ENCODE results near the gene RIPK1. TPM values are rescaled to one million over a fixed set of nuclear protein-coding genes. Genes with fewer than 3 reads are reported as not detected.
"Not testable (repeated sequence)": the region's sequence is repeated elsewhere in the genome, so short reads cannot be mapped to it uniquely, and the experiment has no call there.

The RIPK1 gene
- total RNA-seq, 5 donors from 2014 or later (not counting 1 experiment from before 2014, with no cell fraction given): 22.5 to 33.8 (median 31.7) TPM

DNA sequence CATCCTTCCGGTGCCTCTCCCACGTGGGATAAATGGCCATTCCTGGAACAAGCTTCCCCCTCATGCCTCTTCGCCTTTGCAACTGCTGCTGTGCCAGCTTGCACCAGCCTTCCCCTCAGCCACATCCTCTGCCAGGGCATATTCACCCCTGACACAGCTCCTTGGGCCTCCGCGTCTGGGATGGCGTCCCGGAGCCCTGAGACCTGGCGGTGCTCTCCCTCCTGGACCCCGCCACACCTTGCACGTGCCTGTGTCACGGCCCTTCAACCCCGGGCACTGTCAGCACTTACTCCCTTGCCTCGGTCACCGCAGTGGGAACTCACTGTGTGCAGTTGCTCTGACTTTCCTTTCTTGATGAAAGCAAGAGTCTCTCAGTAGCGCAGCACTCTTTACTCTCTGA lies 63.4 kb downstream of the RIPK1 start:
- Histone ChIP-seq H3K36me3 (ENCODE audit: control insufficient read depth in 2 of 2, extremely low read depth in 1 of 2, insufficient read depth in 1 of 2, low read length in 1 of 2) (peaks cover 5 to 6% of the 10 kb centered on the region in 2 donors), H3K27me3 (replicated peaks in 1 of 2; ENCODE audit: control insufficient read depth in 2 of 2, extremely low read depth in 1 of 2, insufficient read depth in 2 of 2, low read length in 1 of 2) (no peaks in the 10 kb centered on the region), H3K9me3 (no peaks in the 10 kb centered on the region), H3K27ac (ENCODE audit: low read length) (no peak overlapping the region), H3K4me3 (ENCODE audit: control insufficient read depth in 1 of 2, extremely low read depth in 1 of 2, low read length in 1 of 2) (no peak overlapping the region), H3K4me1 (ENCODE audit: control insufficient read depth in 1 of 2, extremely low read depth in 1 of 2, insufficient read depth in 2 of 2, low read length in 2 of 2) (peaks cover 0 to 2% of the 10 kb centered on the region in 2 experiments)
- POLR2A ChIA-PET: no interaction called here
- no peaks in the 10 kb centered on the region for H3K27me3 Mint-ChIP-seq
- H3K36me3 Mint-ChIP-seq: peaks cover 46% of the 10 kb centered on the region
- CTCF ChIA-PET: no interaction called here
- DNase-seq (no peak), ATAC-seq (replicated peaks in 1 of 4) (no peak)
- no peaks in the 10 kb centered on the region for H3K9me3 Mint-ChIP-seq
- H3K27ac Mint-ChIP-seq: no peak overlapping the region
- H3K4me3 Mint-ChIP-seq: no peak overlapping the region
- H3K4me1 Mint-ChIP-seq: no peaks in the 10 kb centered on the region
- WGBS (ENCODE audit: insufficient coverage): 93% methylated on average over 15 of the region's 15 CpGs

DNA sequence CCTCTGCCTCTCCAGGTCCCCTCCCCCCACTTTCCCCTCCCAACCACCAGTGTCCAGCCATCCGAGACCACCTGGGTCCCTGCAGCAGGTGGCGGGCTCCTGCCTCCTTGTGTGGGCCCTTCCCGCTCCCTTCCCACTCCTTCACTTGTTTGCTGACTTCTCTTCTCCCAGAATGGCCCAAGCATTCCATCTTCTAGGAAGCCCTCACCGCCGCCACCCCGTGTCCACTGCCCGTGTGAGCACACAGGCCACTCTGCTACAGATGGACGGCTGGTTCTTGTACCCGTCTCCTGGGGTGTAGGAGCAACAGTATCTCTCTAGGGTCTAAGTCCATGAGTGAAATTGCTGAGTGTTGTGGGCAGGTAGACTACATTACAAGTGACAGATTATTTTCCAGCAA lies 65.2 kb downstream of the RIPK1 start:
- Histone ChIP-seq H3K27me3 (replicated peaks in 1 of 2; ENCODE audit: control insufficient read depth in 2 of 2, extremely low read depth in 1 of 2, insufficient read depth in 2 of 2, low read length in 1 of 2) (no peaks in the 10 kb centered on the region), H3K4me3 (ENCODE audit: control insufficient read depth in 1 of 2, extremely low read depth in 1 of 2, low read length in 1 of 2) (no peak overlapping the region), H3K4me1 (ENCODE audit: control insufficient read depth in 1 of 2, extremely low read depth in 1 of 2, insufficient read depth in 2 of 2, low read length in 2 of 2) (no peaks in the 10 kb centered on the region), H3K27ac (ENCODE audit: low read length) (no peak overlapping the region), H3K9me3 (no peaks in the 10 kb centered on the region), H3K36me3 (ENCODE audit: control insufficient read depth in 2 of 2, extremely low read depth in 1 of 2, insufficient read depth in 1 of 2, low read length in 1 of 2) (peaks cover 5 to 20% of the 10 kb centered on the region in 2 donors)
- no peak for ATAC-seq (replicated peaks in 1 of 4)
- POLR2A ChIA-PET: no interaction called here
- WGBS (ENCODE audit: insufficient coverage): 100% methylated on average over 1 of the region's 9 CpGs
- DNase-seq: no peak
- Mint-ChIP-seq H3K36me3 (peaks cover 55% of the 10 kb centered on the region), H3K27me3 (no peaks in the 10 kb centered on the region), H3K9me3 (no peaks in the 10 kb centered on the region), H3K4me3 (no peak overlapping the region), H3K4me1 (no peaks in the 10 kb centered on the region), H3K27ac (no peak overlapping the region)
- CTCF ChIA-PET: no interaction called here

DNA sequence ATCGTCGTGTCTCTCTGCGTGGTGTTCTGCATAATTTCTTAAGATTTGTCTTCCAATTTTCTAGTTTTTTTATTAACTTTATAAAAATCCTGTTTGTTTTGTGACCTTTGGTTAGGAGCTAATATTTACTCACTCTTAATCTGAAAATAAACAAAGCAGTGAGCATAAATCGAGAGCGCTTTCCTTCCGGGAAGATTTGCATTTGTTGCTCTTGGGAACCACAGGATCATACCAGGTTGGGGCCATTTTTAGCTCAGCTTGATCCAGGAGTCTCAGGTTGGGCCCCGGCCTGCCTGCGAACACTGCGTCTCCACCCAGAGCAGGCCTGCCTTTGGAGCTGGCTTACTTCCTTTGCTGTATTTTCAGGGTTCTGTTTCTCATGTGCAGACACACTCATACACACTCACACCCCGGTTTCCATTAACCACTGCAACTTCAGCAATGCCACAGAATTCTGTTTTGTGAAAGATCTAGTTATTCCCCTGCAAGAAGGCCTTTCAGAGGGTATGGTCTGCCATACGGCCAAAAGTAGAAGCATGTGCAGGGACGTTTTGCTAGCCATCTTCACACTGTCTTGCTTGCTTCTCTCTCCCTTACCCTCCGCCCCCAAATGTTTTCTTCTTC lies 67.5 kb downstream of the RIPK1 start:
- H3K36me3 Mint-ChIP-seq: peaks cover 58% of the 10 kb centered on the region

DNA sequence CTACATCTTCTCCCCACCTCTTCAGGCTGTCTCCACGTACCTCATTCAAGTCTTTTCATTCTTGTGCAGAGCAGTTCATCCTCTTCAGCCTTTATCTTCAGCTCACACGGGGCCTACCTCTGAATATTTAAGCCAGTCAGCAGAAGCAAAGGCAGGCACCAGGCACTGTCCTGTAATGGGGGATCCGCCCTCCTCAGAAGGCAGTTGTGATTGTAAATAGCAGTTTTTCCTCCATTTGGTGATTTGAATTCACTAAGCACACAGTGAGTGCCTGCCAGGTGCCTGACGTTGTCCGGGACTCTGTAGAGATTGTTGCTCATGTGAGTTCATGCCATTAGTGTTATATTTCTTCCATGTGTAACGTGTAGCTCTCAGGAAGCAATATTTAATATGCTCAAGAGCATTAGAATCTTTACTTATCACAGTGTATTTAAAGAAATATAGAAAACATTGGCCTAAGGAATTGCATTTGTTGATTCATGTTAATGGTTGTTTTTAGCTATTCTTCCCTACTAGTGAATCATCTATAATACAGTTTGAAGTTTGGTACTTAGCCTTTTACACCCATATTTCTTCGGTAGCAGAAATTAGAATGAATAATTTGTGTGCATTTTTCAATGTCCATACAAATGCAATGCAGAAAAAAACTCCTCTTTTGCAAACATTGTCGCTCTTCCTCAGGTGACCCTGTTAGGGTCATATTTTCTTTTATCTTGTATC lies 68.2 kb downstream of the RIPK1 start:
- Mint-ChIP-seq H3K4me1 (peaks cover 0 to 6% (median 0%) of the 10 kb centered on the region in 3 donors), H3K27ac (no peak overlapping the region)
- POLR2A ChIA-PET: interaction anchor here in 1 of 2 donors (0.5 kb wide), 1 partner anchor 286 kb away, joined by 4 read pairs; no protein-coding TSS in a partner anchor

More for the DNA sequence above, 67.5 kb downstream of the RIPK1 start:
- Mint-ChIP-seq H3K27ac (no peak overlapping the region), H3K9me3 (no peaks in the 10 kb centered on the region), H3K4me1 (peaks cover 0 to 6% (median 0%) of the 10 kb centered on the region in 3 donors), H3K4me3 (no peak overlapping the region), H3K27me3 (no peaks in the 10 kb centered on the region)
- Histone ChIP-seq H3K36me3 (ENCODE audit: control insufficient read depth in 2 of 2, extremely low read depth in 1 of 2, insufficient read depth in 1 of 2, low read length in 1 of 2) (peaks cover 0 to 17% of the 10 kb centered on the region in 2 donors), H3K27me3 (replicated peaks in 1 of 2; ENCODE audit: control insufficient read depth in 2 of 2, extremely low read depth in 1 of 2, insufficient read depth in 2 of 2, low read length in 1 of 2) (no peaks in the 10 kb centered on the region), H3K4me3 (ENCODE audit: control insufficient read depth in 1 of 2, extremely low read depth in 1 of 2, low read length in 1 of 2) (no peak overlapping the region), H3K27ac (ENCODE audit: low read length) (no peak overlapping the region), H3K4me1 (ENCODE audit: control insufficient read depth in 1 of 2, extremely low read depth in 1 of 2, insufficient read depth in 2 of 2, low read length in 2 of 2) (no peaks in the 10 kb centered on the region), H3K9me3 (no peaks in the 10 kb centered on the region)
- ChIA-PET CTCF (interaction anchor here in 1 of 2 donors (0.8 kb wide), 1 partner anchor 16 kb away, joined by 4 read pairs; no protein-coding TSS in a partner anchor), POLR2A (no interaction called here)
- 93% methylated on average over 9 of the region's 13 CpGs for WGBS (ENCODE audit: insufficient coverage)
- DNase-seq (no peak), ATAC-seq (replicated peaks in 1 of 4) (no peak)

DNA sequence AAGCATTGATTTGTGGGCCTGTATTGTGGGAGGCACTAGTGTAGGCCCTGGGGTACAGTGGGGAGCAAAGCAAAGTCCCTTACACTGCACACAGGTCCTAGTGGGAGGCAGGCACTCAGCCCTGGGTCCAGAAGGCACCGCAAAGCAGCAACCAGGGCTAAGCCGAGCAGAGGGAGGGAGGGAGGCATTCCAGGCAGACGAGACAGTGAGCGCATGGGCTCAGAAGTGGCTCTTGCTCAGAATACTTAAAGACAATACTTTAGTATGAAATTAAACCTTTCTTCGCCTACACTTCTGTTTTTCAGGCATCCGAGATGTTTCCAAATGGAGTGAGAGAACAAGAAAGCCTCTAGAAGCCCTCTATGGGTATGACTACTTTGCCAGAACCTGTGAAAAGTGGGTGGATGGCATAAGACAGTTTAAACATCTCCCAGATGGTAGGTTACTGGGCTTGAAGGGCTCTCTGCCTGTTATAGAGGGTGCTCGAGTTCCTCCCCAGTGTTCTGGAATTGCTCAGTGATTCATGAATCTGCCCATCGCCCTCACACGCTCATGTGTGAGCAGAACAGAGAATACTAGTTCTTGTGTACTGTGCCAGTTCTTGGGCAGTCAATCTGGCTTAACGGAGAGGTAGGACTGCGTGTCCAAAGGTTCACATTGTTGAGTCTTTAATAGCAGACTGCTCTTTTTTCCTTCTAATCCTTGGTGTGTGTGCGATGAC lies 68.9 kb downstream of the RIPK1 start:
- no peaks in the 10 kb centered on the region for H3K9me3 ChIP-seq
- H3K9me3 Mint-ChIP-seq: no peaks in the 10 kb centered on the region
- H3K36me3 Mint-ChIP-seq: peaks cover 50% of the 10 kb centered on the region
- no peak overlapping the region for H3K4me3 Mint-ChIP-seq
- POLR2A ChIA-PET: interaction anchor here in 1 of 2 donors (0.5 kb wide), 1 partner anchor 287 kb away, joined by 4 read pairs; no protein-coding TSS in a partner anchor
- H3K27ac ChIP-seq (ENCODE audit: low read length): no peak overlapping the region
- 93% methylated on average over 6 of the region's 12 CpGs for WGBS (ENCODE audit: insufficient coverage)
- peaks cover 0 to 17% of the 10 kb centered on the region in 2 donors for H3K36me3 ChIP-seq (ENCODE audit: control insufficient read depth in 2 of 2, extremely low read depth in 1 of 2, insufficient read depth in 1 of 2, low read length in 1 of 2)
- no peaks in the 10 kb centered on the region for H3K4me1 ChIP-seq (ENCODE audit: control insufficient read depth in 1 of 2, extremely low read depth in 1 of 2, insufficient read depth in 2 of 2, low read length in 2 of 2)
- no peaks in the 10 kb centered on the region for H3K27me3 ChIP-seq (replicated peaks in 1 of 2; ENCODE audit: control insufficient read depth in 2 of 2, extremely low read depth in 1 of 2, insufficient read depth in 2 of 2, low read length in 1 of 2)
- DNase-seq (no peak), ATAC-seq (replicated peaks in 1 of 4) (no peak)
- H3K27ac Mint-ChIP-seq: no peak overlapping the region
- H3K27me3 Mint-ChIP-seq: no peaks in the 10 kb centered on the region
- CTCF ChIA-PET: no interaction called here
- H3K4me3 ChIP-seq (ENCODE audit: control insufficient read depth in 1 of 2, extremely low read depth in 1 of 2, low read length in 1 of 2): no peak overlapping the region
- peaks cover 0 to 6% (median 0%) of the 10 kb centered on the region in 3 donors for H3K4me1 Mint-ChIP-seq

More for the DNA sequence above, 68.2 kb downstream of the RIPK1 start:
- CTCF ChIA-PET: no interaction called here
- H3K27ac ChIP-seq (ENCODE audit: low read length): no peak overlapping the region
- H3K4me1 ChIP-seq (ENCODE audit: control insufficient read depth in 1 of 2, extremely low read depth in 1 of 2, insufficient read depth in 2 of 2, low read length in 2 of 2): no peaks in the 10 kb centered on the region
- peaks cover 55% of the 10 kb centered on the region for H3K36me3 Mint-ChIP-seq
- no peak for ATAC-seq (replicated peaks in 1 of 4)
- no peak overlapping the region for H3K4me3 Mint-ChIP-seq
- no peaks in the 10 kb centered on the region for H3K9me3 Mint-ChIP-seq
- peaks cover 0 to 17% of the 10 kb centered on the region in 2 donors for H3K36me3 ChIP-seq (ENCODE audit: control insufficient read depth in 2 of 2, extremely low read depth in 1 of 2, insufficient read depth in 1 of 2, low read length in 1 of 2)
- H3K27me3 Mint-ChIP-seq: no peaks in the 10 kb centered on the region
- no peaks in the 10 kb centered on the region for H3K27me3 ChIP-seq (replicated peaks in 1 of 2; ENCODE audit: control insufficient read depth in 2 of 2, extremely low read depth in 1 of 2, insufficient read depth in 2 of 2, low read length in 1 of 2)
- DNase-seq: no peak
- no peaks in the 10 kb centered on the region for H3K9me3 ChIP-seq
- no peak overlapping the region for H3K4me3 ChIP-seq (ENCODE audit: control insufficient read depth in 1 of 2, extremely low read depth in 1 of 2, low read length in 1 of 2)
- 85% methylated on average over 2 of the region's 8 CpGs for WGBS (ENCODE audit: insufficient coverage)

DNA sequence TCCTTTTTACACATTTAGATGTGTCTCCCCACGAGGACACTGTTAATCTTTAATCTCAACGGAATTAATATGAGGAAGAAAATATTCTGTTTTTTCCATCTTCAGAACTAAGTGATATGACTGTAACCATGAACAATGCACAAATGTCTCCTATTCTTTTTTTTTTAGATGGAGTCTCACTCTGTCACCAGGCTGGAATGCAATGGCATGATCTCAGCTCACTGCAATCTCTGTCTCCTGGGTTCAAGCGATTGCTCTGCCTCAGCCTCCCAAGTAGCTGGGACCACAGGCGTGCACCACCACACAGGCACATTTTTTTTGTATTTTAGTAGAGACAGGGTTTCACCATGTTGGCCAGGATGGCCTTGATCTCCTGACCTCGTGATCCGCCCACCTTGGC lies 69.6 kb downstream of the RIPK1 start:
- H3K36me3 Mint-ChIP-seq: peaks cover 50% of the 10 kb centered on the region
- ATAC-seq (replicated peaks in 1 of 4); H3K9me3 Mint-ChIP-seq; H3K27ac ChIP-seq (ENCODE audit: low read length); H3K27me3 ChIP-seq (replicated peaks in 1 of 2; ENCODE audit: control insufficient read depth in 2 of 2, extremely low read depth in 1 of 2, insufficient read depth in 2 of 2, low read length in 1 of 2); H3K4me1 Mint-ChIP-seq; H3K27me3 Mint-ChIP-seq; H3K27ac Mint-ChIP-seq; H3K4me3 Mint-ChIP-seq; H3K9me3 ChIP-seq; H3K4me1 ChIP-seq (ENCODE audit: control insufficient read depth in 1 of 2, extremely low read depth in 1 of 2, insufficient read depth in 2 of 2, low read length in 2 of 2); CTCF ChIA-PET; H3K4me3 ChIP-seq (ENCODE audit: control insufficient read depth in 1 of 2, extremely low read depth in 1 of 2, low read length in 1 of 2); DNase-seq: not testable (repeated sequence)
- POLR2A ChIA-PET: interaction anchor here in 1 of 2 donors (0.9 kb wide), 1 partner anchor 15 kb away, joined by 3 read pairs; no protein-coding TSS in a partner anchor
- WGBS (ENCODE audit: insufficient coverage): no CpG with 5 or more reads among the region's 6 CpGs
- H3K36me3 ChIP-seq (ENCODE audit: control insufficient read depth in 2 of 2, extremely low read depth in 1 of 2, insufficient read depth in 1 of 2, low read length in 1 of 2): peaks cover 0 to 17% of the 10 kb centered on the region in 2 donors
